GM15510 (cell line): Measurements from ENCODE around the gene CEP89.

Experiments
- POLR2A ChIP-seq: IDR thresholded peaks from 3 replicates; pipeline ENCODE4 v1.6.1; 2011; ENCODE audit warnings: borderline replicate concordance; ENCODE audit not compliant: insufficient read length; ENCODE audit errors: extremely low read depth

The CEP89 gene

DNA sequence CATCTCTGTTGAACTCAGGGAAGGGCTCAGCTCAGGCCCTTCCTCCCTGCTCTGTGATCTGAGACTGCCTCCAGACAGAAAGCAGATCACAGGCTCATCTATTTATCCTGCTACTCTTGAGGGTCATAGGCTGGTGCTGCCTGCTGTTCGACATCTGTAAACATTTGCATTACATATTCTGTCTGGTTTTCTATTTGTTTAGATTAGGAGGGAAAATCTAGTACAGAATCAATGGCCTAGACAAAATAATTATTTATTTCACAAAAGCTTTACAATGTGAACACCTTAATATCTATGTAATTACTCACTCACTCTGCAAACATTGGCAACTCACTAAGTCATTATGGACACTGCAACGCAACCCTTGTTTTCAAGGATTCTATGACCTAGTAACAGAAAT is 43.0 kb downstream of the CEP89 start:
- TF ChIP-seq POLR2A, result no peak

DNA sequence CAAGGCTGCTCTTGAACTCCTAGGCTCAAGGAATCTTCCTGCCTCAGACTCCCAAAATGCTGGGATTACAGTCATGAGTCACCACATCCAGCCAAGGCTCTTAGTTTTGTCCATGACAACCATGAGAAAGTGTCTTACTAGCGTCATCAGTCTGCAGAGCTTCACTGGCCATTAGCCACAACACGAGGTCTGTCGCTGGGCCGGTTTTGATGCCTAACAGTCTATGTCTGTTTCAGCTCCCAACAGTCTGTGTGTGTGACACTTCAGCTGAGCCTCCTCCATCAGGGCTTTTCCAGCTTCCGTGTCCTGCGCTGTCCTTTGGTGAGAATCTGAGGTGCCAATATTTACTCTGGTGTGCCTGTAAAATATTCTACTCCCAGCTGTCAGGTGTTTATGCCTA is 47.6 kb downstream of the CEP89 start:
- TF ChIP-seq POLR2A, result no peak

DNA sequence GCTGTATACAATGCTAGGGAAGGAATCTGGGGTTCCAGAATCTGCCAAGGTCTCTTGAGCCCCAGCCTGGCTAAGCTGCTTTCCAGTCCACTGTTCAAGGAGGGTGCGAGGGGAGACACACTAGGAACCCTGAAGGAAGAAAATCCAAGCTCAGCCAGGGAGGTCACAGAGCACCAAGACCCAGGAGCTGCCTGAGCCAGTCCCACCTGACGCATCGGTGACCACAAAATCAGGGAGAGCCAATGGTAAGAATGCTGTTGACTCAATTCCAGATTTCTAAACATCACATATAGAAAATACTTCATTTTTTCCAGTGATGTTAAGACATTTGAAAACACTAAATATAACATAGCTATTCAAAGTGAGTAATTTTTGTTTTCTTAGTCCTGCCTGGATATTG is 50.1 kb downstream of the CEP89 start:
- no peak for TF ChIP-seq POLR2A

DNA sequence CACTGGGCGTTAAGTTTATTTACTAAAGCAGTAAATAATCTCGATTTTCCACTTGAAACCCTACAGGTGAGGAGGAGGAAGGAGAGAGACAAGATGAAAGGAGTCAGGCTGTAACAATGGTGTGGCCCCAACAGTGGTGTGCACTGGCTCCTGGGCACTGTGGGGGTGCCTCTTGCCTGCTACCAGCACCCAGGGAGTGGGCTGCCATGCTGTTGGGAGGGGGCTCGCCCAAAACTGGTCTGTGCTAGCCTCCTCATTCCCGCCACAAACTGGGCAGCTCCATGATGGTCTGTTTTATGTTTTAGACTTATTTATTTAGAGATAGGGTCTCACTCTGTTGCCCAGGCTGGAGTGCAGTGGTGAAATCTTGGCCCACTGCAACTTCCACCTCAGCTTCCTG is 52.4 kb downstream of the CEP89 start:
- no peak for TF ChIP-seq POLR2A

DNA sequence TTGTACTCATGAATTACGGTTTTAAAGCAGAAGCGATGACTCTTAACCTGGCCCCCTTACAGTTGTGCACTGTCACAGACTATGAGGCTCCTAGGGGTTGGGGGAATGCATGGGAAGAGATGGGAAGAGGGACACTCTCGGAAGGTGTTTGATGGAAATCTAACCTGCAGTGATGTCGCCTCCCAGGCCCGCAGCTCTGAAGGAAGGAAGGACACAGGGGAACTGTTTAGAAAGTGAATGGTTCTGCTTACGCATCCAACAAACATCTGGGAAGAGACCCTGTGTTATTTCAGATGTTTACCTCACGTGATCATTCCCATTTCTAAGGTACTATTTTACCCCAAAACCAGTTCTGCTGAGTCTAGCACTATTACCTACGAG is 54.2 kb downstream of the CEP89 start:
- no peak for TF ChIP-seq POLR2A

DNA sequence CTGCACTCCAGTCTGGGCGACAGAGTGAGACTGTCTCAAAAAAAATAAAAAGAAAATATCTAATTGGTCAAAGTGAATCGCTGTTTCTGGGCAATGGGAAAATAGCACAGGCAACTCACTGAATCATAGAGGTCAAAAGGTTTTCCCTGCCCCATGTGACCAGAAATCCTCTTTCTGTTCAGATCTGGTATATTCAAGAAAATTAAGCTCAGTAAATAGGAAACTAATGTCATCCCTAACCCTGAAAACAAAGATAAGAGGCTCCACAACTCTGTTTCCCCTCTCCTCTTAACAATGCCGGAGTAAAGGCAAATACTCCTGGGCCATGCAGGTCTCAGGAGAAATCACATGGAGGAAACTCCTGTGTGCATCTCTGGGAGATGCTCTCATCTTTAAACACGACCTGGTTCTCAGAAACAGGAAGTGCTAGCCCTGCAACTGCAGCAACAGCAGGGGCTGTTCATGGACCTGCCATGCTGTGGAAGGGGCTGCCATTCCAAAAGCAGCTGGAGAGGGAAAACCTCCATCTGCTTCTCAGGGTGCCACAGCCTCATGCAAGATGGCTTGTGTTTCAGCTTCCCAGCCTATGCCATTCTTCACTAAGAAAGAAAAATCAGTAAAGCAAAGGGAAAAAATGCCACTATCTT is 54.7 kb downstream of the CEP89 start:
- no peak for TF ChIP-seq POLR2A

DNA sequence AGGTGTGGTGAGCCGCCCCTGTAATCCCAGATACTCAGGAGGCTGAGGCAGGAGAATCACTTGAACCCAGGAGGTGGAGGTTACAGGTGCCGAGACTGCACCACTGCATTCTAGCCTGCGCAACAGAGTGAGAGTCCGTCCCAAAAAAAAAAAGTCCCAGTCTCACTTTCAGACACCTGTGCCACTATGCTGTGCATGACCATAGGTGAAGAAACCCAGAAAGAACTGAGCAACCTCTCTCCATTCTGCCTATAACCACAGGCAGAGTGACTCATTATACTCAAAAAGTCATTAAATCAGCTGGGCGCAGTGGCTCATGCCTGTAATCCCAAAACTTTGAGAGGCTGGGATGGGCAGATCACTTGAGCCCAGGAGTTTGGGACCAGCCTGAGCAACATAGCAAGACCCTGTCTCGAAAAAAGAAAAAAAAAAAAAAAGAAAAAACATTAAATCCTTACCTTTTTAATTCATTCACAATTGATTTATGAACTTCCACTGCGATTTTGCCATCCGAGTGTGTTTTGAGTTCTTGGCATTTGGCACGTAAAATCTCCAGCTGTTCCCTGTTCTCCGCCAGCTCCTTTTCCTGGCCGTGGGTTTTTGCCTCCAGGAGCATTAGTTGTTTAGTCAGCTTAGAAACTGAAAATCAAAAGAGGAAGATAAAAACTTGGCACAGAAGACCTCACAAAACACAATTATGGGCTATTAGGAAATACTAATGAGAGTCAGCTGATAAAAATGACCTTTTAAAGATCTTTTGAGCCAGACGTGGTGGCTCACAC is 56.7 kb downstream of the CEP89 start:
- no peak for TF ChIP-seq POLR2A

DNA sequence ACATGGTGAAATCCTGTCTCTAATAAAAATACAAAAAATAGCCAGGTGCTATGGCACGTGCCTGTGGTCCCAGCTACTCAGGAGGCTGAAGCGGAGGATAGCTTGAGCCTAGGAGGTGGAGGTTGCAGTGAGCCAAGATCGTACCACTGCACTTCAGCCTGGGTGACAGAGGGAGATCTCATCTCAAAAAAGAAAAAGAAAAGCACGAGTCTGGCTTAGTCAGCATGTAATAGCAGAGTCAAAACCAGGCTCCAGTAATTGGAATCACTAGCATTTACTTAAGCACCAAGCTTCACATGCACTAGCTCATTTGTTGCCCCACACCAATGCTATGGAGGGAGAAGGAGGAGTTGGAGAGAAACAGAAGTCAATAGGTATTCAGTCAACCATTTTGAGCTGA is 60.3 kb downstream of the CEP89 start:
- no peak for TF ChIP-seq POLR2A

DNA sequence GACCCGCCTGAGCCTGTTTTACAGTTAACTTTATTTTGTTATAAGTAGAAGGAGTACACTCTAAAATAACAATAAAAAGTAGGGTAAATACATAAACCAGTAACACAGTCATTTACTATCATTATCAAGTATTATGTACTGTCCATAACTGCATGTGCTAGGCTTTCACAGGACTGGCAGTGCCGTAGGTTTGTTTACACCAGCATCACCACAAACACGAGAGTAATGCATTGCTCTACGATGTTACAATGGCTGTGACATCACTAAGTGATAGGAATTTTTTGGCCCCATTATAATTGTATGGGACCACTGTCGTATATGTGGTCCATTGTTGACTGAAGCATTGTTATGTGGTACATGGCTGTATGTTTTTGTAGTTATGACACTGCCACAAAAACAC is 60.9 kb downstream of the CEP89 start:
- no peak for TF ChIP-seq POLR2A

DNA sequence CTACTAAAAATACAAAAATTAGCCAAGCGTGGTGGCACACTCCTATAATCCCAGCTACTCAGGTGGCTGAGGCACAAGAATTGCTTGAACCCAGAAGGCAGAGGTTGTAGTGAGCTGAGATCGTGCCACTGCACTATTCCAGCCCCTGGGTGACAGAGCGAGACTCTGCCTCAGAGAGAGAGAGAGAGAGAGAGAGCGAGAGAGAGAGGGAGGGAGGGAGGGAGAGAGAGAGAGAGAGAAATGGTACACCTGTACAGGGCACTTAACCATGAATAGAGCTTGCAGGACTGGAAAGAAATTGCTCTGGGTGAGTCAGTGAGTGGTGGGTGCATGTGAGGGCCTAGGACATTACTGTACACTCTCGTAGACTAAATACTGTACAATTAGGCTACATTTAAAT is 61.7 kb downstream of the CEP89 start:
- TF ChIP-seq POLR2A, result no peak

DNA sequence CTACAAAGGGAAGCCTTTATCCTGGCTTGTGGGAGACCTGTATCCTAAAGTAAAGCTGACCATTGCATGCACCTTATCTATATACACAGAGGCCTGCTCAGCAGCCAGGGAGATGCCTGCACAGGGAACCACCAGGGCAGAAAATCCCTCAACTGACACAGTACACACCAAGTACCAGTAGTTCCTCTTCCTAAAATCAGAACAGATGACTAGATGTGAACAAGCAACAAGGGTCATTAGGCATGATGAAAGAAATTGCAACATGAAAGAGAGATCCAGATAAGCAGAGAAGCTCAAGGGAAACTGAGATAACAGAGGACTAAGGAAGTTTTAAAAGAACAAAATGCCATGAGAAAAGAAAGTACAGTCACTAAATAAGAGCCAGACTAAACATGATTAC is 62.5 kb downstream of the CEP89 start:
- TF ChIP-seq POLR2A, result no peak

DNA sequence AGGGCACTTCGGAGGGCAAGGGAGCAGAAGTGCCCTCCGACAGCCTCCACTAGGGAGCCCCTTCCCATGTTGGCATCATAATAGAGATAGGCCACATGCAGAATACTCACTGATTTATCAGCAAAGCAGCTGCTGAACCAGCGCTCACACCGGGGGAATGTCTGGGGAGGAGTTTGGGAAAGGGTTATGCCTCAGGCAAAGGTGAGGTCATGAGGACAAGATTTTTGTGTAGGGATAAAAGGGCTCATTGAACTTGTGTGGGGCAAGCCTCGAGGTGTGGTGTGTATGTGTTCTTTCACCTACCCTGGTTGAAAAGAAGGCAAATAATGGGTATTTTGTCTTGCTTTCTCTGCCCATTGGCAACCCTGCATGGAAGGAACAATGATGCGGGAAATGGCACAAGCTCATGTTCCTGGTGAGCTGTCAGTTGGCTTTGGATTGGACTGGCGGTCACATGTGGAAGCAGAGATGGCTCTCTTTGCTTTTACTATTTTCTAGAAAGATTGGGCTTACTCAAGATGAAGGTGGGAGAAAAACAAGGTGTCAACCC is 63.0 kb downstream of the CEP89 start:
- no peak for TF ChIP-seq POLR2A

DNA sequence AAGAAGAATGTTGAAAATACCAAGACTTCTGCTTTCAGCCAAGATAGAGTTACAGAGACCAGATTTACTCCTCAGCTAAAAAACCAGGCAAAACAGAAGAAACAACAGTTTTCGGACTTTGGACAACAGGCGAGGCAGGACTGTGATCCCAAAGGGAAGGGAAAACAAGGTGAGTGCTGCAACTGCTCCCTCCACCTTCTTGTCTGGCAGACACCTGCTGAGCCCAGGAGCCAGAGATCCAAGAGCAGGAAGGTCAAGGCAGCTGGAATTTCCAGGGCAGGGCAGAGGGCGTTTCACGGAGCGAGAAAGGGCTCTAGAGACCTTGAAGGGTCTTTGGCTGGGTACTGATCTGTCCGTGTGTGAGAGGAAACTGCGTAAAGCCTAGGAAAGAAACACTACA is 69.3 kb downstream of the CEP89 start:
- TF ChIP-seq POLR2A, result no peak

DNA sequence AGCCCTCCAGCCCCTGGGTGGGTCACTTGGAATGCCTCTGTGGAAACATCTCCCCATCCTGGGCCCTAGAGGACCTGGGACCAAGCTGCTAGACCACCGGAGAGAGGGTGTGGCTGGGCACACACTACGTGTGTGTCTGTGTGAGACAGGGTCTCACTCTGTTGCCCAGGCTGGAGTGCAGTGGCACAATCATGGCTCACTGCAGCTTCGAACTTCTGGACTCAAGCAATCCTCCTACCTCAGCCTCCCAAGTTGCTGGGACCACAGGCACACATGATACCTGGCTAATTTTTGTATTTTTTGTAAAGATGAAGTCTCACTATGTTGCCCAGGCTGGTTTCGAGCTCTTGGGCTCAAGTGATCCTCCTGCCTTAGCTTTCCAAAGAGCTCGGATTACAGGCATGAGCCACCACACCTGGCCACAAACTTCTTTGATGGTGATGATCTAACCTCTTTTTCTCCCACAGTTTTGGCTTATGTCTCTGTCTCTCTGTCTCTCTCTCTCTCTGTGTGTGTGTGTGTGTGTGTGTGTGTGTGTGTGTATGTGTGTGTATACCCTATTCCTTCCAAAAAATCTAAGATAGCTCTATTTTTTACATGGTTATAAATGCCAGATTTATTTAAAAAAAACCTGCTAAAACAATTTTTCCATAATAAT is 70.1 kb downstream of the CEP89 start:
- TF ChIP-seq POLR2A, result no peak

DNA sequence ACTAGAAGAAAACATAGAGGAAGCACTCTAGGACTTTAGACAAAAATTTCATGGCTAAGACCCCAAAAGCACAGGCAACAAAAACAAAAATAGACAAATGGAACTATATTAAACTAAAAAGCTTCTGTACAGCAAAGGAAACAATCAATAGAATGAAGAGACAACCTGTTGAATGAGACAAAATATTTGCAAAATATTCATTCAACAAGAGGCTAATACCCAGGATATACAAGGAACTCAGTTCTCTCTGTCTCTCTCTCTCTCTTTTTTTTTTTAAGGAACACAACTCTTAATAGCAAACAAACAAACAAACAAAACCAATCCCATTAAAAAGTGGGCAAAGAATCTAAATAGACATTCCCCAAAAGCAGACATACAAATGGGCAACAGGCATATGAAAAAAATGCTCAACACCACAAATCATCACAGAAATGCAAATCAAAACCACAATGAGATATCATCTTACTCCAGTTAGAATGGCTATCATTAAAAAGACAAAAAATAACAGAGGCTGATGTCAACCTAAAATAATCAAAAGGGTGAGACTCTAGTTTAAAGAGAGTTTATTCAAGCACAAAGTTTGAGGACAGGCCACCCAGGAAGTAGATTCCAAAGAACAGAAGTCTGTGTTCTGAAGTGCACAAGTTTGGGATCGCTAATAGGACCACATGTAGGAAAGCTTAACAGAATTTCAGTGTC is 75.1 kb downstream of the CEP89 start:
- TF ChIP-seq POLR2A, result no peak

DNA sequence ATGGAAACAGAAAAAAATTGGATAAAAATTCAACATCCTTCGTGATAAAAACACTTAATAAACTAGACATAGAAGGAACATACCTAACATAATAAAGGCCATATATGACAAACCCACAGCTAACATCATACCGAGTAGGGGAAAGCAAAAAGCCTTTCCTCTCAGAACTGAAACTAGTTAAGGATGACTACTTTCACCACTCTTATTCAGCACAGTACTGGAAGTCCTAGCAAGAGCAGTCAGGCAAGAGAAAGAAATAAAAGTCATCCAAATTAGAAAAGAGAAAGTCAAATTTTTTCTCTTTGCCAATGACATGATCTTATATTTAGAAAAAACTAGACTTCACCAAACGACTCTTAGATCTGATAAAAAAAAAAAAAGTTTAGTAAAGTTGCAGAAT is 76.4 kb downstream of the CEP89 start:
- no peak for TF ChIP-seq POLR2A

DNA sequence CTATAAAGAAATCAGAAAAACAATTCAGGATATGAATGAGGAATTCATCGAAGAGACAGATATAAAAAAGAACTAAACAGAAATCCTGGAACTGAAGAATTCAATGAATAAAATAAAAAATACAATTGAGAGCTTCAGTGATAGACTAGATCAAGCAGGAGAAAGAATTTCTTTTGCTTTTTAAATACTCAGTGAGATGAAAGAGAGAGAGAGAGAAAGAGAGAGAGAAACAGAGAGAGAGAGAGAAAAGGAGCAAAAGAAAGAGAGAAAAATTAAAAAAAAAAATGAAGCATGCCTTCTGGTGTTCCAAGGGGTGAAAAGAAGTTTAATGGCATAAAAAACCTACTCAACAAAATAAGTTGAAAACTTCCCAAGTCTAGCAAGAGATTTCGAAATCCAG is 80.1 kb downstream of the CEP89 start:
- no peak for TF ChIP-seq POLR2A
